Nephron progenitor cell (in vitro differentiated cells): ENCODE data around the gene ARMS2.

Experiments used
- DNase-seq: peaks from one replicate; pipeline ENCODE4 v3.0.0; 2021
- H3K27ac Mint-ChIP-seq: 2 replicates; pipeline ENCODE4 v1.8.0; 2021; ENCODE audit warnings: mild to moderate bottlenecking, moderate library complexity, mixed read lengths
- H3K27me3 Mint-ChIP-seq: 2 replicates; pipeline ENCODE4 v1.8.0; 2021; ENCODE audit warnings: mild to moderate bottlenecking, low read depth, mixed read lengths; ENCODE audit not compliant: poor library complexity
- H3K36me3 Mint-ChIP-seq: 2 replicates; pipeline ENCODE4 v1.8.0; 2021; ENCODE audit warnings: low read depth, mixed read lengths
- H3K4me1 Mint-ChIP-seq: 2 replicates; pipeline ENCODE4 v1.8.0; 2021; ENCODE audit warnings: mixed read lengths
- H3K4me3 Mint-ChIP-seq: 2 replicates; pipeline ENCODE4 v1.8.0; 2021; ENCODE audit warnings: mild to moderate bottlenecking, moderate library complexity, mixed read lengths
- H3K9me3 Mint-ChIP-seq: 2 replicates; pipeline ENCODE4 v1.8.0; 2021; ENCODE audit warnings: mild to moderate bottlenecking, moderate library complexity, mixed read lengths
- CTCF ChIP-seq: fragments of 200-600 bp; sonication (generic); IDR thresholded peaks from 2 replicates; pipeline ENCODE4 v1.5.0; 2021; ENCODE audit warnings: antibody characterized with exemption

The ARMS2 gene

GRCh38 chr10:122490268-122490667 is 35.8 kb downstream of the ARMS2 start:
- TF ChIP-seq CTCF, result no peak
- Mint-ChIP-seq H3K27me3 (peaks cover 17% of the 10 kb centered on the region), H3K4me1 (peaks cover 78% of the 10 kb centered on the region), H3K9me3 (no peaks in the 10 kb centered on the region), H3K36me3 (no peaks in the 10 kb centered on the region), H3K27ac (no peak overlapping the region), H3K4me3 (no peak overlapping the region)
- DNase-seq, result no peak

GRCh38 chr10:122490786-122491680 is 36.6 kb downstream of the ARMS2 start:
- H3K27ac Mint-ChIP-seq, result no peak overlapping the region
- no peak for TF ChIP-seq CTCF
- H3K9me3 Mint-ChIP-seq, result no peaks in the 10 kb centered on the region
- no peak for DNase-seq
- H3K27me3 Mint-ChIP-seq, result peaks cover 17% of the 10 kb centered on the region
- peaks cover 78% of the 10 kb centered on the region for H3K4me1 Mint-ChIP-seq
- H3K36me3 Mint-ChIP-seq, result no peaks in the 10 kb centered on the region
- no peak overlapping the region for H3K4me3 Mint-ChIP-seq

GRCh38 chr10:122492006-122492405 is 37.6 kb downstream of the ARMS2 start:
- Mint-ChIP-seq H3K9me3 (no peaks in the 10 kb centered on the region), H3K27ac (peak overlapping the region; percentile 8), H3K36me3 (no peaks in the 10 kb centered on the region), H3K27me3 (peaks cover 21% of the 10 kb centered on the region), H3K4me1 (peaks cover 68% of the 10 kb centered on the region), H3K4me3 (no peak overlapping the region)
- TF ChIP-seq CTCF, result no peak
- no peak for DNase-seq

- peaks cover 21% of the 10 kb centered on the region for H3K27me3 Mint-ChIP-seq
- peaks cover 59% of the 10 kb centered on the region for H3K4me1 Mint-ChIP-seq
- H3K9me3 Mint-ChIP-seq, result no peaks in the 10 kb centered on the region
- no peak overlapping the region for H3K4me3 Mint-ChIP-seq
- no peaks in the 10 kb centered on the region for H3K36me3 Mint-ChIP-seq
- DNase-seq, result no peak
- TF ChIP-seq CTCF, result no peak
- peak overlapping the region; percentile 48 for H3K27ac Mint-ChIP-seq
Observed at GRCh38 chr10:122492999-122493481, 38.6 kb downstream of the ARMS2 start.

DNA sequence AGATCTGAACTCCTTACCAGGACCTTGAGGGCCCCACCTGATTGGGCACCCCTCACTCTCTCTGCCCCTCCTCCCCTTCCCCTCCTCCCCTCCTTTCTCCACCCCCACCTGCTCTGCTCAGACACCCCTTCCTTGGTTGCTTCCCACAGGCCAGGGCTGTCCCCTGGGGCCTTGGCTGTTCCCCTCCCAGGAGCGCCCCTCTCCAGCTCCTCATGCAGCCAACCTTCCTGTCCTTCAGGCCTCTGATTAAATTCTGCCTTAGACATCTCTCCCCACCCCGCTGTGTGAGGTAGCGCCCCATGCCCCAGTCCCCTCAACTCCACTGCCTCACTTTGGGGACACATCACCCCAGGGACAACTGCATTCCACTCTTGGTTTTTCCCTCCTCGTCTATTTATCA is 39.3 kb downstream of the ARMS2 start:
- no peak for TF ChIP-seq CTCF
- H3K27ac Mint-ChIP-seq, result no peak overlapping the region
- no peaks in the 10 kb centered on the region for H3K36me3 Mint-ChIP-seq
- DNase-seq, result no peak
- no peaks in the 10 kb centered on the region for H3K9me3 Mint-ChIP-seq
- peaks cover 18% of the 10 kb centered on the region for H3K27me3 Mint-ChIP-seq
- peaks cover 57% of the 10 kb centered on the region for H3K4me1 Mint-ChIP-seq
- H3K4me3 Mint-ChIP-seq, result no peak overlapping the region
